ENCODE measurements around the gene NOC4L.

DNA sequence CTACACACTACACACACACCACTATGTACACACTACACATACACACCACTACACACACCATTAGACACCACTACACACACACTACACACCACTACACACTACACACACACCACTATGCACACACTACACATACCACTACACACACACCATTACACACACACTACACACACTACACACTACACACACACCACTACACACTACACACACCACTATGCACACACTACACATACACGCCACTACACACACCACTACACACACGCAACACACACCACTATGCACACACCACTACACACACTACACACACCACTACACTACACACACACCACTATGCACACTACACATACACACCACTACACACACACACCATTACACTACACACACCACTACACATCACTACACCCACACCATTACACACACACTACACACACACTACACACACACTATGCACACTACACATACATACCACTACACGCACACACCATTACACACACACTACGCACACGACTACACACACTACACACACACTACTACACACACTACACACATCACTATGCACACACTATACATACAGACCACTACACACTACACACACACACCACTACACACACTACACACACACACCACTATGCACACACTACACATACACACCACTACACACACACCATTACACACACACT is 13.6 kb downstream of the NOC4L start:
- TF ChIP-seq, protein P1, sequence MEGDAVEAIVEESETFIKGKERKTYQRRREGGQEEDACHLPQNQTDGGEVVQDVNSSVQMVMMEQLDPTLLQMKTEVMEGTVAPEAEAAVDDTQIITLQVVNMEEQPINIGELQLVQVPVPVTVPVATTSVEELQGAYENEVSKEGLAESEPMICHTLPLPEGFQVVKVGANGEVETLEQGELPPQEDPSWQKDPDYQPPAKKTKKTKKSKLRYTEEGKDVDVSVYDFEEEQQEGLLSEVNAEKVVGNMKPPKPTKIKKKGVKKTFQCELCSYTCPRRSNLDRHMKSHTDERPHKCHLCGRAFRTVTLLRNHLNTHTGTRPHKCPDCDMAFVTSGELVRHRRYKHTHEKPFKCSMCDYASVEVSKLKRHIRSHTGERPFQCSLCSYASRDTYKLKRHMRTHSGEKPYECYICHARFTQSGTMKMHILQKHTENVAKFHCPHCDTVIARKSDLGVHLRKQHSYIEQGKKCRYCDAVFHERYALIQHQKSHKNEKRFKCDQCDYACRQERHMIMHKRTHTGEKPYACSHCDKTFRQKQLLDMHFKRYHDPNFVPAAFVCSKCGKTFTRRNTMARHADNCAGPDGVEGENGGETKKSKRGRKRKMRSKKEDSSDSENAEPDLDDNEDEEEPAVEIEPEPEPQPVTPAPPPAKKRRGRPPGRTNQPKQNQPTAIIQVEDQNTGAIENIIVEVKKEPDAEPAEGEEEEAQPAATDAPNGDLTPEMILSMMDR (IDR thresholded peaks at IDR 0.05; ENCODE audit: low read length) = no peak
- no peak for TF ChIP-seq EZH2 (IDR thresholded peaks at IDR 0.05; ENCODE audit: borderline replicate concordance, low read length)
